Hepatic stellate cell (primary cell): ENCODE measurements around the gene WWOX.
"Not testable (repeated sequence)": the region's sequence is repeated elsewhere in the genome, so short reads cannot be mapped to it uniquely, and the experiment has no call there.

Experiments used
- DNase-seq: peaks from one replicate; pipeline ENCODE4 v3.0.0; 2011; ENCODE audit warnings: low spot score

Gene WWOX

GRCh38 chr16:78099271-78100111 lies at the start of gene WWOX:
Gene WWOX, plus strand, starts transcription at chr16:78099654.
- DNase-seq, result peak; percentile 96

GRCh38 chr16:78050734-78051400 lies 48.6 kb upstream of the WWOX start:
- no peak for DNase-seq

GRCh38 chr16:78057803-78058564 lies 41.5 kb upstream of the WWOX start:
- DNase-seq, result no peak

DNA sequence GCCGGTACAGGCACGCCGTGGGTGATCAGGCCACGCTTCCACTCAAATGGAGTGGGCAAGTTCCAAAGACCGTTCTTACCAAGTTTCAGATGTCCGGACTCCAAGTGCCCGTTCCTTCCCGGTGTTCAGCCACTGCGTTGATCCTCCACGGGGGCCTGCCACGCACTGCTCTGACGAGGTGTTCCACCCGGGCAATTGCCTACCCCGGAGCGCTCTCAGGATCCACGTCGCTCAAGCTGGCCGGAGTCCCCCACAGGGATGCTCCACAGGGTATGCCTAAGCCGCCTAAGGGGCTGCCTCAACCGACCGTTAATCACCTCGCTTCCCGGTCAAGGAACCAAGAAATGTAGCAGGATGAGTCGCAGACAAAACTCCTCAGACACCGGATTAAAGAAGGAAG lies 39.6 kb upstream of the WWOX start:
- DNase-seq, result not testable (repeated sequence)

DNA sequence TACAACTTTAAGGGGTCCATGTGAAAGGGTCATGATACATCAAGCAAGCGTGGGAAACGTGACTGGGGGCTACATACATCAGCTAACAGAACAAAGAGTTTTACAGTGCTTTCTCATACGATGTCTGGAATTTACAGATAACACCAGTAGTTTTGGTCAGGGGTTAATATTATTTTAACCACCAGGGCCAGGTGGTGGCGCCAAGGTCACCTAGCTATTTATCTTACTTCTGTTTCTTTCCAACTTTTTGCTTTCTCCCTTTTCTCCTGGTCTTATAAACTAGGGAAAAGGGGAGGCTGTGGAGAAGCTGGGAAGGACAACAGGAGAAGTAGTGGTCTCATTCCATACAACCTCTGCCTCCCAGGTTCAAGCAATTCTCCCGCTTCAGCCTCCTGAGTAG lies 39.2 kb upstream of the WWOX start:
- DNase-seq, result no peak

GRCh38 chr16:78060809-78061208 lies 38.6 kb upstream of the WWOX start:
- DNase-seq, result no peak

DNA sequence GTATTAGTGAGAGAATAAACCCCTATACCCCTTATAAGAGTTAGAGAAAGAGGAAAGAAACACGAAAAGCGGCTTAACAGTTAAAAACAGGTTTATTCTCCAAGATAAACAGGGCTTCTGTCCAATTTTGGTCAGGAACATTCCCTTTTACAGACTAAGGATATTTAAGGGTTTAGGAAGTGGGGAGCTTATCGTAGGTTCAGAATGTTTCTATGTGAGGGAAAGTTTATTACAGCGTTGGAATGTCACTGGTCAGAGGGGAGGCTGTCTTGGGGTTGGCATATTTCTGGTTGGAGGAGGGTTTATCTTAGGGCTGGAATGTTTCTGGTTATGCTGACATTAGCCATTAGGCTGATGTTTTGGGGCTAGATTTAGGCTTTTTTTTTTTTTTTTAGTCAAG lies 34.1 kb upstream of the WWOX start:
- DNase-seq, result no peak

- DNase-seq, result no peak
These were observed 29.5 kb upstream of the WWOX start for GRCh38 chr16:78069913-78070312.

GRCh38 chr16:78072275-78072674 lies 27.2 kb upstream of the WWOX start:
- no peak for DNase-seq

- DNase-seq, result no peak
These were observed 23.7 kb upstream of the WWOX start for GRCh38 chr16:78075800-78076199.

GRCh38 chr16:78081341-78081740 lies 18.1 kb upstream of the WWOX start:
- no peak for DNase-seq

GRCh38 chr16:78091419-78091818 lies 8.0 kb upstream of the WWOX start:
- DNase-seq, result no peak

DNA sequence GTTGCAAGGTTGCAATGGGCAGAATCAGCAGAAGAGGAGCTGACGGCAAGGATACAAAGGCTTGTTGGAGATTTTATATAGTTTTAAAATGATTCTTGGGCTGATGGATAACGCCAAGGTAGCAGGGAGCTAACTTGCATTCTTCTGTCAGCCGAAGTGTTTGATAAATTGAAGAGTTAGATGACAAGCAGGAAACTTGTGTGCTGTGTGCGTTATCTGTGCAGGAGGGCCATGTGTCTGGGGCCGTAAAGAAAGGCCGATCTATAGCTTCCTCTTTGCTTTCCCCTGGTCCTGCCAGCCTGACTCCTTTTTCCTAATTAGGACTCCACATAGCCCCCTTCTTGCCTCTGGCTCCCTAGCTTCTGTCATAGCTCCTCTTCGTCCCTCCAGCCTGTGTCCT lies 6.7 kb upstream of the WWOX start:
- no peak for DNase-seq

- no peak for DNase-seq
These were observed 5.3 kb upstream of the WWOX start for GRCh38 chr16:78094166-78094565.

- no peak for DNase-seq
These were observed 4.5 kb upstream of the WWOX start for GRCh38 chr16:78094998-78095397.

DNA sequence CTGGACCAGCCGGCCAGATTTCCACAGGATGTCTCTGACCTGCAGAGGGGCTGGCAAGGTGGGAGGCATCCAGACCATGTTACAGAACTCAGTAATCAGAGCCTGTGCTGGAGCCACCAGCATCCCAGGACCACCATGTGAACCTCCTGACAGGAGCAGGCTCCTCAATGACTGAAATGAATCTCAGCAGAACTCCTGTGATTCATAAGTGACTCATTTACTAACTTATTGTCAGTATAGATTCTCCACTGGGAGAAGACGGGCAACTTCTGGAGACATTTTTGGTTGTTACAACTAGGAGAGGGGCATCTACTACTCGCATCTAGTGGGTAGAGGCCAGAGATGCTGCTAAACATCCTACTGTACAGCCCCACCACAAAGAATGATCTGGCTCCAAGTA lies 3.1 kb upstream of the WWOX start:
- DNase-seq, result no peak

DNA sequence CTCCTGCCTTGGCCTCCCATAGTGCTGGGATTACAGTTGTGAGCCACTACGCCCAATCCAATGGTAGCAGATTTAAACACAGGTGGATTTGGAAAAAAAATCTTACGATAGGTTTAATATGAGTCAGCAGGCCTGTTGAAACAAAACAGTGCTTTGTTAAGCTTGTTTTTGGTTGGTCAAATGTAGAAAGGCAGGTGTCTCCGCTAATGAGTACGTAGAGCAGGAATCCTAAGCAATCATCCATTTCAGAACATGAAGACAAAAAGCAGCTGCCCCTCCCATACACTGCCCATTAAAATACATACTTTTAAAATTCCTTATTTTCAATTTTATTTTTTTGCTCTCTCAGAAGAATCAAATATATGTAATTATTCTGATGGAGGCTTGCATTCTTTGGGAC lies 1.9 kb upstream of the WWOX start:
- no peak for DNase-seq

DNA sequence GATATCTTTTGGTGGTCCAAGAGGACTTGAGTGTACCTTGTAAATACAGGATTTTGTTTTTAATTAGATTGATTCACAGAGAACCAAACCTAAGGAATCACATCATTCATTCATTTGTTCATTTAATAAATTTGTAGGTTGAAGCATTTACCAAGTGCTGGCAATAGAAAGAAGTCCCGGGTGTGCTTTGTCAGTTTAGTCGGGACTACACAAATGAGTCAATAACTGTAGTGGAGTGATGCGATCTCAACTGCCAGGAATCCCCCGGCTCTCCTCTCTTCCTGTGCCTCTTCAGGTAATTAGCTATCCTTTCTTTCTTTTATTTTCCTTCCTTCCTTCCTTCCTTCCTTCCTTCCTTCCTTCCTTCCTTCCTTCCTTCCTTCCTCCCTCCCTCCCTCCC lies 1.4 kb upstream of the WWOX start:
- no peak for DNase-seq

GRCh38 chr16:78098595-78099270 lies 721 bp upstream of the WWOX start:
- DNase-seq, result no peak

GRCh38 chr16:78100112-78100467 lies 636 bp downstream of the WWOX start:
- DNase-seq, result no peak

- no peak for DNase-seq
These were observed 2.7 kb downstream of the WWOX start for GRCh38 chr16:78102122-78102660.

DNA sequence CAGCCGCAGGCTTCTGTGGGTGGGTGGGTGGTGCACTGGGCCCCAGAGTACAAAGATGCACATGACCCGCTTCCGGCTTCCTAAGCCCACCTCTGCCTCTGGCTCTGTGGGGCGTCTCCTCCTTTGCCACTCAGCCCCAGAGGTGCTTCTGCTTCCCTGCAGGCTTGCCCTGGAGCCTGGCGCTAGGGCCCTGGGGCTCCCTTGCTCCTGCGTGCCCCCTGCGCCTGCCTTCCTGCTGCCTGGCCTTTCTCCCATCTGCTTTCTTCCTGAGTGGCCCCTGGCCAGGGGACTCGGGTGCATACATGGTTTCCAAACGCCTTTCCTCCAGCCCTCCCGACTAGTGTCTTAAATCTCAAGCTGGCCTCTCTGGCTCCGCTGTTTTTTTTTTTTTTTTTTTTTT lies 3.4 kb downstream of the WWOX start:
- DNase-seq, result no peak
